PC-3 (cell line): ENCODE measurements around the gene MRO.

Experiments
- CTCF ChIP-seq: fragments of 300-600 bp; sonication (generic); conservative IDR thresholded peaks from 2 replicates; pipeline ENCODE4 v1.5.1; 2017; ENCODE audit warnings: antibody characterized with exemption, low read depth, mild to moderate bottlenecking, low read length
- EZH2 ChIP-seq: fragments of 300-600 bp; sonication (generic); IDR thresholded peaks from one replicate; pipeline ENCODE4 v1.6.1; 2017; ENCODE audit warnings: antibody characterized with exemption, mild to moderate bottlenecking, low read length; ENCODE audit not compliant: unreplicated experiment

GRCh38 chr18:50814395-50814794 lies 5.4 kb downstream of the MRO start:
- TF ChIP-seq CTCF: no peak
- TF ChIP-seq EZH2: no peak
